Panc1 (cell line): ENCODE results near the gene PRKG1. TPM values are rescaled to one million over a fixed set of nuclear protein-coding genes. Genes with fewer than 3 reads are reported as not detected.

ENCODE experiments used
- ATAC-seq: fragments of 200-7000 bp; cut with Tn5 transposase; 2 replicates; pipeline ENCODE4 v1.9.1; 2020; ENCODE audit warnings: mild to moderate bottlenecking, moderate library complexity
- BruUV-seq: library from RNA; stranded (reverse); fragments of 400-500 nt; replicated peaks from 2 replicates; lab custom pipeline; 2021; lab: Mats Ljungman, UMichigan
- CTCF ChIA-PET: fragments of 300-600 bp; sonication (Branson Sonifier 250); formaldehyde crosslinking; loops from one replicate; lab custom pipeline; 2022; ENCODE audit warnings: antibody characterized with exemption; lab: Charles Lee
- POLR2A ChIA-PET: fragments of 300-600 bp; sonication (Branson Sonifier 250); formaldehyde crosslinking; loops from one replicate; lab custom pipeline; 2022; ENCODE audit warnings: antibody characterized with exemption; lab: Charles Lee
- DNase-seq: peaks from one replicate; pipeline ENCODE4 v3.0.0-alpha.2; 2010; ENCODE audit warnings: low read depth, low spot score
- H3K27ac ChIP-seq: 2 replicates; pipeline ENCODE4 v1.5.1; 2011; ENCODE audit warnings: mild to moderate bottlenecking, low read length, inconsistent platforms
- H3K27me3 ChIP-seq: fragments of 200-500 bp; sonication (Bioruptor generic); 2 replicates; pipeline ENCODE4 v1.6.0; 2014; ENCODE audit warnings: low read length, inconsistent platforms; ENCODE audit not compliant: control insufficient read depth, insufficient read depth
- H3K36me3 ChIP-seq: fragments of 200-500 bp; sonication (Bioruptor generic); 2 replicates; pipeline ENCODE4 v1.5.1; 2014; ENCODE audit warnings: inconsistent platforms, mild to moderate bottlenecking, low read length, moderate library complexity; ENCODE audit not compliant: control insufficient read depth, insufficient read depth
- H3K4me1 ChIP-seq: 2 replicates; pipeline ENCODE4 v1.5.1; 2011; ENCODE audit warnings: inconsistent platforms, mild to moderate bottlenecking, low read length, moderate library complexity; ENCODE audit not compliant: control insufficient read depth, insufficient read depth
- H3K4me3 ChIP-seq, 2 experiments: 2 replicates each; pipeline ENCODE4 v1.5.1; 2011 to 2012; ENCODE audit warnings: low read depth in 2 of 2, low read length in 2 of 2, mild to moderate bottlenecking in 2 of 2, inconsistent platforms in 1 of 2, moderate library complexity in 1 of 2
- H3K9me3 ChIP-seq: fragments of 200-500 bp; sonication (Bioruptor generic); 2 replicates; pipeline ENCODE4 v1.5.1; 2014; ENCODE audit warnings: low read depth, mild to moderate bottlenecking, inconsistent platforms, low read length, moderate library complexity; ENCODE audit not compliant: control insufficient read depth, insufficient read depth
- POLR2AphosphoS5 ChIP-seq: IDR thresholded peaks from 2 replicates; pipeline ENCODE4 v1.6.1; 2012; ENCODE audit warnings: mild to moderate bottlenecking, low read depth, low read length, moderate library complexity
- SIN3A ChIP-seq: IDR thresholded peaks from 2 replicates; pipeline ENCODE4 v1.6.1; 2012; ENCODE audit warnings: low read depth, mild to moderate bottlenecking, low read length, moderate library complexity, borderline replicate concordance; ENCODE audit not compliant: insufficient read depth
- TCF7L2 ChIP-seq: IDR thresholded peaks from 2 replicates; pipeline ENCODE4 v1.6.1; 2011; ENCODE audit warnings: mild to moderate bottlenecking, low read depth, low read length, inconsistent platforms
- in situ Hi-C: cut with HindIII; loops from 2 replicates; pipeline ENCODE4 v1.10.0; 2016; ENCODE audit warnings: low sequenced_read_pairs, low pct_unique_long_range_greater_than_20kb
- intact Hi-C: fragments of 100-400 bp; cut with micrococcal nuclease; formaldehyde crosslinking; loops from one replicate; pipeline ENCODE4 v1.10.0; 2022; ENCODE audit not compliant: unreplicated experiment
- total RNA-seq: library from RNA; stranded (reverse); gene quantifications from one replicate; pipeline ENCODE4 v1.2.1, GENCODE V29; 2021; ENCODE audit not compliant: unreplicated experiment
- TF ChIP-seq, protein P1 (sequence below), 2 experiments: IDR thresholded peaks; 2 replicates each; pipeline ENCODE4 v1.6.1; 2011 to 2012; ENCODE audit warnings: low read depth in 2 of 2, control low read depth in 1 of 2, low read length in 1 of 2, mild to moderate bottlenecking in 1 of 2, moderate library complexity in 1 of 2; ENCODE audit not compliant: insufficient read depth in 1 of 2
- TF ChIP-seq, protein P2 (sequence below): fragments of 450-650 bp; IDR thresholded peaks from 2 replicates; pipeline ENCODE4 v1.5.1; 2017; ENCODE audit warnings: mild to moderate bottlenecking

PRKG1 gene
- total RNA-seq, 1 experiment from 2014 or later, result 0.92 TPM

- no TSS peak for BruUV-seq
- ChIA-PET POLR2A (no interaction called here), CTCF (no interaction called here)
- Histone ChIP-seq H3K4me3 (no peak overlapping the region), H3K4me1 (no peaks in the 10 kb centered on the region), H3K27me3 (peaks cover 42% of the 10 kb centered on the region), H3K9me3 (no peaks in the 10 kb centered on the region), H3K27ac (no peak overlapping the region), H3K36me3 (no peaks in the 10 kb centered on the region)
- TF ChIP-seq SIN3A, result no peak
- TF ChIP-seq TCF7L2, result no peak
- TF ChIP-seq, protein P1, sequence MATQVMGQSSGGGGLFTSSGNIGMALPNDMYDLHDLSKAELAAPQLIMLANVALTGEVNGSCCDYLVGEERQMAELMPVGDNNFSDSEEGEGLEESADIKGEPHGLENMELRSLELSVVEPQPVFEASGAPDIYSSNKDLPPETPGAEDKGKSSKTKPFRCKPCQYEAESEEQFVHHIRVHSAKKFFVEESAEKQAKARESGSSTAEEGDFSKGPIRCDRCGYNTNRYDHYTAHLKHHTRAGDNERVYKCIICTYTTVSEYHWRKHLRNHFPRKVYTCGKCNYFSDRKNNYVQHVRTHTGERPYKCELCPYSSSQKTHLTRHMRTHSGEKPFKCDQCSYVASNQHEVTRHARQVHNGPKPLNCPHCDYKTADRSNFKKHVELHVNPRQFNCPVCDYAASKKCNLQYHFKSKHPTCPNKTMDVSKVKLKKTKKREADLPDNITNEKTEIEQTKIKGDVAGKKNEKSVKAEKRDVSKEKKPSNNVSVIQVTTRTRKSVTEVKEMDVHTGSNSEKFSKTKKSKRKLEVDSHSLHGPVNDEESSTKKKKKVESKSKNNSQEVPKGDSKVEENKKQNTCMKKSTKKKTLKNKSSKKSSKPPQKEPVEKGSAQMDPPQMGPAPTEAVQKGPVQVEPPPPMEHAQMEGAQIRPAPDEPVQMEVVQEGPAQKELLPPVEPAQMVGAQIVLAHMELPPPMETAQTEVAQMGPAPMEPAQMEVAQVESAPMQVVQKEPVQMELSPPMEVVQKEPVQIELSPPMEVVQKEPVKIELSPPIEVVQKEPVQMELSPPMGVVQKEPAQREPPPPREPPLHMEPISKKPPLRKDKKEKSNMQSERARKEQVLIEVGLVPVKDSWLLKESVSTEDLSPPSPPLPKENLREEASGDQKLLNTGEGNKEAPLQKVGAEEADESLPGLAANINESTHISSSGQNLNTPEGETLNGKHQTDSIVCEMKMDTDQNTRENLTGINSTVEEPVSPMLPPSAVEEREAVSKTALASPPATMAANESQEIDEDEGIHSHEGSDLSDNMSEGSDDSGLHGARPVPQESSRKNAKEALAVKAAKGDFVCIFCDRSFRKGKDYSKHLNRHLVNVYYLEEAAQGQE (IDR thresholded peaks at IDR 0.05; ENCODE audit: insufficient read depth in 1 of 2, low read depth in 2 of 2, low read length in 1 of 2), result no peak
- TF ChIP-seq, protein P2, sequence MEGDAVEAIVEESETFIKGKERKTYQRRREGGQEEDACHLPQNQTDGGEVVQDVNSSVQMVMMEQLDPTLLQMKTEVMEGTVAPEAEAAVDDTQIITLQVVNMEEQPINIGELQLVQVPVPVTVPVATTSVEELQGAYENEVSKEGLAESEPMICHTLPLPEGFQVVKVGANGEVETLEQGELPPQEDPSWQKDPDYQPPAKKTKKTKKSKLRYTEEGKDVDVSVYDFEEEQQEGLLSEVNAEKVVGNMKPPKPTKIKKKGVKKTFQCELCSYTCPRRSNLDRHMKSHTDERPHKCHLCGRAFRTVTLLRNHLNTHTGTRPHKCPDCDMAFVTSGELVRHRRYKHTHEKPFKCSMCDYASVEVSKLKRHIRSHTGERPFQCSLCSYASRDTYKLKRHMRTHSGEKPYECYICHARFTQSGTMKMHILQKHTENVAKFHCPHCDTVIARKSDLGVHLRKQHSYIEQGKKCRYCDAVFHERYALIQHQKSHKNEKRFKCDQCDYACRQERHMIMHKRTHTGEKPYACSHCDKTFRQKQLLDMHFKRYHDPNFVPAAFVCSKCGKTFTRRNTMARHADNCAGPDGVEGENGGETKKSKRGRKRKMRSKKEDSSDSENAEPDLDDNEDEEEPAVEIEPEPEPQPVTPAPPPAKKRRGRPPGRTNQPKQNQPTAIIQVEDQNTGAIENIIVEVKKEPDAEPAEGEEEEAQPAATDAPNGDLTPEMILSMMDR, result no peak
- TF ChIP-seq POLR2AphosphoS5, result no peak
- in situ Hi-C loops (no loop called here), intact Hi-C loops (no loop called here)
- DNase-seq, result no peak
- no peak for ATAC-seq
Observed at GRCh38 chr10:51079331-51079730, 5.0 kb downstream of the PRKG1 start.

DNA sequence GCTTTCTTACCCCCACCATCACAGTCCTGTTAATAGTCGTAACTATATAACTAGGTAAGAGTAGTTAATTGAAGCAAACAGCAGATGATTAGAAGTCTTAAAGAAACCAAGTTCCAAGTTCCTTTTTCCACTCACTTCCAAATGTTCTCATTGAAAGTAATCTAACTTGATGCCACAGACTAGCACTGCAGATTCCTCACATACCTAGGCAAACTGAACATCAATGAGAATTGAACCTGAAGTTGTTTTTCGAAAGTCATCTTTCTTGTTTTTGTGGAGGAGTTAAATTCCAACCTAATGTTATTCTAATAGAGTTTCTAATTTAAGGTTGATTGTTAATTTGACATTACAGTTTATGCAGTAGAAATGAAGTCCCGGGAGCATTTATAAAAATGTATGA is 5.5 kb downstream of the PRKG1 start:
- ChIA-PET POLR2A (no interaction called here), CTCF (no interaction called here)
- no peak for TF ChIP-seq SIN3A
- intact Hi-C loops (no loop called here), in situ Hi-C loops (no loop called here)
- H3K36me3 ChIP-seq, result no peaks in the 10 kb centered on the region
- BruUV-seq, result no TSS peak
- no peaks in the 10 kb centered on the region for H3K4me1 ChIP-seq
- H3K27me3 ChIP-seq, result peaks cover 45% of the 10 kb centered on the region
- ATAC-seq (no peak), DNase-seq (no peak)
- H3K9me3 ChIP-seq, result no peaks in the 10 kb centered on the region
- no peak overlapping the region for H3K27ac ChIP-seq
- H3K4me3 ChIP-seq, result no peak overlapping the region

- Histone ChIP-seq H3K27ac (no peak overlapping the region), H3K4me3 (no peak overlapping the region), H3K4me1 (no peaks in the 10 kb centered on the region), H3K9me3 (no peaks in the 10 kb centered on the region), H3K36me3 (no peaks in the 10 kb centered on the region), H3K27me3 (peaks cover 39% of the 10 kb centered on the region)
- ChIA-PET CTCF (no interaction called here), POLR2A (no interaction called here)
- in situ Hi-C loops, result no loop called here
- TF ChIP-seq TCF7L2, result no peak
- TF ChIP-seq POLR2AphosphoS5, result no peak
- TF ChIP-seq, protein P1 (IDR thresholded peaks at IDR 0.05; ENCODE audit: insufficient read depth in 1 of 2, low read depth in 2 of 2, low read length in 1 of 2), result no peak
- no peak for TF ChIP-seq SIN3A
- TF ChIP-seq, protein P2, result no peak
- intact Hi-C loops, result no loop called here
- no TSS peak for BruUV-seq
- no peak for DNase-seq
- ATAC-seq, result no peak
Observed at GRCh38 chr10:51080311-51081006, 6.2 kb downstream of the PRKG1 start.
